GM12878 (cell line): ENCODE data around the gene PREP. TPM values are rescaled to one million over a fixed set of nuclear protein-coding genes. Genes with fewer than 3 reads are reported as not detected.

Source experiments
- ATAC-seq: fragments of 200-7000 bp; cut with Tn5 transposase; 3 replicates; pipeline ENCODE4 v1.9.1; 2020; ENCODE audit warnings: mild to moderate bottlenecking, moderate library complexity
- BruUV-seq: library from RNA; stranded (reverse); fragments of 400-500 nt; replicated peaks from 2 replicates; lab custom pipeline; 2021; lab: Mats Ljungman, UMichigan
- CTCF ChIA-PET: fragments of 300-600 bp; sonication (Branson Sonifier 250); formaldehyde crosslinking; extraction: SDS; loops from one replicate; lab custom pipeline; 2021; ENCODE audit warnings: inconsistent platforms; lab: Yijun Ruan, JAX
- POLR2A ChIA-PET: fragments of 350-600 bp; formaldehyde crosslinking; extraction: SDS; loops from one replicate; lab custom pipeline; 2021; ENCODE audit warnings: inconsistent platforms; lab: Charles Lee
- RAD21 ChIA-PET: fragments of 300-600 bp; sonication (Branson Sonifier 250); formaldehyde crosslinking; loops from one replicate; lab custom pipeline; 2023; ENCODE audit warnings: antibody characterized with exemption; ENCODE audit not compliant: unreplicated experiment; lab: Charles Lee
- SMC1A ChIA-PET: fragments of 300-600 bp; sonication (Branson Sonifier 250); formaldehyde crosslinking; loops from one replicate; lab custom pipeline; 2023; ENCODE audit not compliant: unreplicated experiment, uncharacterized antibody; lab: Charles Lee
- DNase-seq: peaks from one replicate; pipeline ENCODE4 v3.0.0-alpha.2; 2011; ENCODE audit warnings: low read depth, low spot score
- FAIRE-seq: peaks from 3 replicates; lab custom pipeline; 2011; peaks lifted over from hg19 to GRCh38; lab: Jason Lieb, UNC
- H2AFZ ChIP-seq: 2 replicates; pipeline ENCODE4 v1.6.0; 2011; ENCODE audit warnings: low read depth, low read length, control low read depth; ENCODE audit not compliant: control insufficient read depth
- H3K27ac ChIP-seq: 2 replicates; pipeline ENCODE4 v1.5.1; 2011; ENCODE audit warnings: control low read depth; ENCODE audit not compliant: control insufficient read depth, insufficient read depth
- H3K27me3 ChIP-seq, 2 experiments: replicated peaks in 1 of 2; 2 replicates each; pipeline versions ENCODE4 v1.6.0 to v1.6.1; 2011; ENCODE audit warnings: low read length in 1 of 2; ENCODE audit not compliant: control insufficient read depth in 2 of 2, insufficient read depth in 2 of 2
- H3K36me3 ChIP-seq, 2 experiments: 2 replicates each; pipeline ENCODE4 v1.5.1; 2011; ENCODE audit warnings: low read length in 1 of 2; ENCODE audit not compliant: control insufficient read depth in 2 of 2, insufficient read depth in 2 of 2
- H3K4me1 ChIP-seq: 2 replicates; pipeline ENCODE4 v1.6.1; 2011; ENCODE audit warnings: mild to moderate bottlenecking, low read length, moderate library complexity, mixed read lengths; ENCODE audit not compliant: control insufficient read depth, insufficient read depth
- H3K4me2 ChIP-seq: 2 replicates; pipeline ENCODE4 v1.6.0; 2011; ENCODE audit warnings: control low read depth; ENCODE audit not compliant: control insufficient read depth, insufficient read depth
- H3K4me3 ChIP-seq: fragments of 200-600 bp; sonication (generic); 2 replicates; pipeline ENCODE4 v1.5.1; 2016
- H3K79me2 ChIP-seq: 2 replicates; pipeline ENCODE4 v1.6.0; 2011; ENCODE audit warnings: low read length; ENCODE audit not compliant: control insufficient read depth, insufficient read depth
- H3K9ac ChIP-seq: 2 replicates; pipeline ENCODE4 v1.8.0; 2011; ENCODE audit warnings: low read length, control low read depth, mixed read lengths; ENCODE audit not compliant: control insufficient read depth, insufficient read depth
- H3K9me3 ChIP-seq: replicated peaks from 3 replicates; pipeline ENCODE4 v1.5.1; 2011; ENCODE audit warnings: mild to moderate bottlenecking, low read length; ENCODE audit not compliant: control insufficient read depth, insufficient read depth
- H4K20me1 ChIP-seq: 2 replicates; pipeline ENCODE4 v1.6.0; 2011; ENCODE audit not compliant: control insufficient read depth, insufficient read depth
- ATF3 ChIP-seq: IDR thresholded peaks from 2 replicates; pipeline ENCODE4 v1.6.1; 2011; ENCODE audit warnings: low read depth, mild to moderate bottlenecking, low read length, moderate library complexity, borderline replicate concordance; ENCODE audit errors: extremely low read depth
- CBX3 ChIP-seq: fragments of 200-600 bp; sonication (generic); IDR thresholded peaks from 2 replicates; pipeline ENCODE4 v1.6.1; 2016; ENCODE audit warnings: low read depth, borderline replicate concordance
- CUX1 ChIP-seq: IDR thresholded peaks from 2 replicates; pipeline ENCODE4 v1.6.1; 2012; ENCODE audit warnings: improper control_type of control experiment, low read depth, low read length; ENCODE audit not compliant: insufficient replicate concordance
- JUNB ChIP-seq: IDR thresholded peaks from 2 replicates; pipeline ENCODE4 v1.6.1; 2016; ENCODE audit warnings: antibody characterized with exemption, mild to moderate bottlenecking
- MYC ChIP-seq: IDR thresholded peaks from 2 replicates; pipeline ENCODE4 v1.6.1; 2011; ENCODE audit warnings: mild to moderate bottlenecking, low read length, moderate library complexity, inconsistent platforms; ENCODE audit not compliant: insufficient read depth, insufficient replicate concordance, insufficient read length, severe bottlenecking
- PKNOX1 ChIP-seq: fragments of 450-650 bp; IDR thresholded peaks from 2 replicates; pipeline ENCODE4 v1.6.1; 2016; ENCODE audit warnings: mild to moderate bottlenecking
- PML ChIP-seq: IDR thresholded peaks from 2 replicates; pipeline ENCODE4 v1.6.1; 2012; ENCODE audit warnings: low read length, inconsistent platforms
- RAD21 ChIP-seq: IDR thresholded peaks from 2 replicates; pipeline ENCODE4 v1.6.1; 2011; ENCODE audit warnings: mild to moderate bottlenecking, low read depth, low read length, moderate library complexity; ENCODE audit not compliant: insufficient read depth
- SRF ChIP-seq, 2 experiments: IDR thresholded peaks; 2 replicates each; pipeline ENCODE4 v1.6.1; 2011; ENCODE audit warnings: low read depth in 2 of 2, low read length in 2 of 2, mild to moderate bottlenecking in 1 of 2, moderate library complexity in 1 of 2
- SUPT20H ChIP-seq: IDR thresholded peaks from 2 replicates; pipeline ENCODE4 v1.6.1; 2011; ENCODE audit warnings: low read depth, mild to moderate bottlenecking, low read length, moderate library complexity, borderline replicate concordance; ENCODE audit not compliant: control insufficient read depth
- TBL1XR1 ChIP-seq: IDR thresholded peaks from 2 replicates; pipeline ENCODE4 v1.6.1; 2012; ENCODE audit warnings: low read depth, low read length, improper control_type of control experiment
- ZBTB33 ChIP-seq: fragments of 450-650 bp; IDR thresholded peaks from 2 replicates; pipeline ENCODE4 v1.6.1; 2017; ENCODE audit warnings: mild to moderate bottlenecking
- ZNF622 ChIP-seq: fragments of 450-650 bp; IDR thresholded peaks from 2 replicates; pipeline ENCODE4 v1.6.1; 2017; ENCODE audit warnings: mild to moderate bottlenecking, inconsistent platforms
- WGBS: methylation state at CpG from one replicate; pipeline ENCODE4 v1.1.6; 2016; ENCODE audit warnings: low lambda C conversion rate; ENCODE audit not compliant: insufficient replicate concordance, insufficient coverage; ENCODE audit errors: missing lambda C conversion rate; 5-methylcytosine and 5-hydroxymethylcytosine counted together
- in situ Hi-C: fragments of 300-500 bp; cut with MboI; formaldehyde crosslinking; loops from 9 replicates; pipeline ENCODE4 v1.14.3; 2018; ENCODE audit warnings: mixed read lengths
- intact Hi-C: fragments of 100-400 bp; cut with micrococcal nuclease; formaldehyde crosslinking; loops from one replicate; pipeline ENCODE4 v1.14.2; 2022; ENCODE audit not compliant: unreplicated experiment
- polyA plus RNA-seq, 11 experiments: library from polyadenylated mRNA; depleted of rRNA in 4 of 11; unstranded in 6 of 11; stranded (reverse) in 5 of 11; fragments of >200 nt; fragmentation: Nextera tagmentation in 4 of 11; fragmentation: Illumina TruSeq in 1 of 11; extraction: Ambion mirVana in 4 of 11; extraction: Trizol in 1 of 11; gene quantifications; 1 replicate in 1 of 11; 2 replicates in 10 of 11; pipeline versions ENCODE4 v1.2.1 to v1.2.3, GENCODE V29; 2011 to 2016; ENCODE audit warnings: inconsistent platforms in 2 of 11, missing spikeins in 2 of 11, low read depth in 1 of 11
- total RNA-seq, 4 experiments: library from RNA; depleted of rRNA in 3 of 4; stranded (reverse); fragments of >200 nt in 3 of 4; fragmentation: Illumina TruSeq in 1 of 4; extraction: Trizol in 1 of 4; gene quantifications; 2 replicates each; pipeline versions ENCODE4 v1.2.1 to v1.2.3, GENCODE V29; 2013 to 2021

The PREP gene
- total and polyA plus RNA-seq, 10 of the 15 experiments (the other 5 are each of a cell fraction or from before 2014, with no cell fraction given) = 6.5 to 33.6 (median 18.1) TPM

GRCh38 chr6:105278035-105278434, 124.8 kb downstream of the PREP start (continued):
- TF ChIP-seq ZBTB33 = no peak
- TF ChIP-seq ATF3 = no peak
- no peak for TF ChIP-seq TBL1XR1
- TF ChIP-seq PKNOX1 = no peak
- TF ChIP-seq PML = no peak
- no peak for TF ChIP-seq RAD21
- TF ChIP-seq SRF (IDR thresholded peaks at IDR 0.05; ENCODE audit: low read depth in 2 of 2, low read length in 2 of 2) = no peak
- no peak for TF ChIP-seq SUPT20H
- no peak for TF ChIP-seq CBX3
- no peak for TF ChIP-seq ZNF622

- FAIRE-seq (no peak), DNase-seq (no peak), ATAC-seq (no peak)
- H3K36me3 ChIP-seq = peaks cover 4% of the 10 kb centered on the region in 2 experiments; a peak in 3 of 4 replicates
- WGBS = 97% methylated on average over 3 of the region's 3 CpGs
- ChIA-PET CTCF (interaction anchor here (0.6 to 1.3 kb wide), 3 partner anchors 16 to 146 kb away, joined by 3 read pairs; no protein-coding TSS in a partner anchor), SMC1A (interaction anchor here (1.1 to 1.5 kb wide), 3 partner anchors 9 to 24 kb away, joined by 3 to 5 read pairs (median 3); no protein-coding TSS in a partner anchor), POLR2A (no interaction called here), RAD21 (no interaction called here)
- no peak overlapping the region for H3K27ac ChIP-seq
- no peak overlapping the region for H3K4me2 ChIP-seq
- H3K9ac ChIP-seq = no peak overlapping the region
- BruUV-seq = no TSS peak
- H3K4me1 ChIP-seq = no peaks in the 10 kb centered on the region
- no peaks in the 10 kb centered on the region for H3K9me3 ChIP-seq
- in situ Hi-C loops (no loop called here), intact Hi-C loops (no loop called here)
- no peak overlapping the region for H2AFZ ChIP-seq
- no peak overlapping the region for H3K4me3 ChIP-seq
- no peaks in the 10 kb centered on the region for H3K27me3 ChIP-seq
- H4K20me1 ChIP-seq = no peaks in the 10 kb centered on the region
- H3K79me2 ChIP-seq = no peaks in the 10 kb centered on the region
- TF ChIP-seq MYC = no peak
- TF ChIP-seq JUNB = no peak
- no peak for TF ChIP-seq CUX1
These were observed 126.5 kb downstream of the PREP start for GRCh38 chr6:105276374-105276773.
